Posterior vena cava (tissue), 2 donors: Measurements from ENCODE around the gene NFIX. TPM values are rescaled to one million over a fixed set of nuclear protein-coding genes. Genes with fewer than 3 reads are reported as not detected.

Experiments
- DNase-seq: peaks from one replicate; pipeline ENCODE4 v3.0.0-alpha.2; 2020; ENCODE audit warnings: low spot score
- intact Hi-C, 2 donors: fragments of 100-400 bp; cut with DNase I; formaldehyde crosslinking; loops; one replicate each; pipeline versions ENCODE4 v1.14.1 to v1.14.2; 2022 to 2023
- total RNA-seq, 2 donors: library from RNA; stranded (reverse); fragmentation: NEBNext Ultra II Directional; extraction: Animal tissue kit (Norgen Biotek cat#: 25700); gene quantifications; one replicate each; pipeline ENCODE4 v1.2.1, GENCODE V29; 2021
- donor health status: DM: yes; HTN: yes; CAD: no.
- donor health status: DM: yes; HTN: yes; CAD: no.

NFIX gene
- total RNA-seq, 2 donors from 2014 or later = 242 to 327 TPM

DNA sequence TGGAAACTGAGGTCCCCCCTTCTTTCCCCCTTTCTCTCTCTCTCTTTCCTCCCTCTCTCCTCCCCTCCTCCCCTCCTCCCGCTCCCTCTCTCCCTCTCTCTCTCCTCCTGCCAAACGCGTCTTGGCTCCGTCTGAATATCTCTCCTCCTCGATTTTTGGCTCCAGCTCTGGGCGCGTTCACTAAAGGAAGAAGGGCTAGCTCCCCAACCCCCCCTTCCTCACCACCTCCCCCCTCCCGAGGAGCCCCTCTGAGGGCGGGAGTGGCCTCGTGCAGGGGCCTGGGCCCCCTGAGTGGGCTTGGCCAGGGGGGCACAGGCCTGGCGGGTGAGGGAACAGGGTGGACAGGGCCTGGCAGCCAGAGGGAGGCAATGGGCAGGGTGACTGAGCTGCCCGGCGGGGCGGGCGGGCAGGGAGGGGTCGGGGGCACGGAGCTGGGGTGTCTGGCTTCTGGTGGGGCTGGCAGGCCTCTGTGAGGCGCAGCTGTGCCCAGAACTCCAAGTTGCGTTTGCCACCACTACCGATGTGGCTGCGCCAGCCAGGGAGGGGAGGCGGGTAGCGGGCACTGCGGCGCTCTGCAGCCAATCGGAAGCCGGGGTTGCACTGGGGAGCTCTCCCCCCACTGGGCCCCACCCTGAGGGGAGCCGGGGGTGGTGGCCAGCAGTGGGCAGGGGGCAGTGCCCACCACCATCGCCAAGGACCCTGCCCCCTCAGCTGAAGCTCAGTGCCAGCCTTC is 7.1 kb downstream of the NFIX start:
- no peak for DNase-seq
- intact Hi-C loops = no loop called here

- DNase-seq = no peak
- intact Hi-C loops = no loop called here
Observed at GRCh38 chr19:13003081-13003480, 7.8 kb downstream of the NFIX start.

DNA sequence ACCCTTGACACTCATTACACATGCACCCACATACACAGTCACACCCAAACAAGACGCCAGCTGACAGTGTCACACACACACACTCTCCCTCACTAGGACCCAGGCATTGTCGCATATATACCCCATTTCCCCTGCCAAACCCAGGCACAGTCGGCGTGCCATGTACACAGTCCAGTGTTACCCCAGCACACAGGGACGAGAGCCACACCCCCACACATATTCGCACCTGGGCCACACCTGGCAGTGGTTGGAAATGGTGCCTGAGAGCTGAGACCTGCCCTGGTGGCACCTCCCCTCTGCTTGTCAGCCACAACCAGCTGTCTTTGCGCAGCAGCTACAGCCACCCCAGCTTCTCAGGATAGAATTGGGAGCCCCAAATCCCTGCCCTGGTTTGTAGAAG is 9.0 kb downstream of the NFIX start:
- intact Hi-C loops = no loop called here
- DNase-seq = no peak

DNA sequence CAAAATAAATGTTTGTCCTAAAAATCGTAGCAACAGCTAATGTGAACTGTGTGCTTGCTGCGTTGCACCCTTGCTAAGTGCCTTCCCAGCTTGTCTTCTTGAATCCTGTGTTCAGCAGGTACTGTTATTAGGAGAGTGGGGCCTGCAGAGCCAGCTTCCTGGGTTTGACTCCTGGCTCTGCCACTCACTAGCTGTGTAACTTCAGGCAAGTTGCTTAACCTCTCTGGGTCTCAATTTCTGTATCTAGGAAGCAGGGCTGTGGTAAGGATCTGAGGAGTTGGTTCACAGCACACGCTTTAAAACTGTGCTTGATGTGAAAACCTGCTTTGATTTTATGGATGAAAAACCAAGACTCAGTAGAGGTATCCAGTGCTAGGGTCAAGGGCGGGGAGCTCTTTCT is 10.0 kb downstream of the NFIX start:
- DNase-seq = no peak
- intact Hi-C loops = no loop called here

DNA sequence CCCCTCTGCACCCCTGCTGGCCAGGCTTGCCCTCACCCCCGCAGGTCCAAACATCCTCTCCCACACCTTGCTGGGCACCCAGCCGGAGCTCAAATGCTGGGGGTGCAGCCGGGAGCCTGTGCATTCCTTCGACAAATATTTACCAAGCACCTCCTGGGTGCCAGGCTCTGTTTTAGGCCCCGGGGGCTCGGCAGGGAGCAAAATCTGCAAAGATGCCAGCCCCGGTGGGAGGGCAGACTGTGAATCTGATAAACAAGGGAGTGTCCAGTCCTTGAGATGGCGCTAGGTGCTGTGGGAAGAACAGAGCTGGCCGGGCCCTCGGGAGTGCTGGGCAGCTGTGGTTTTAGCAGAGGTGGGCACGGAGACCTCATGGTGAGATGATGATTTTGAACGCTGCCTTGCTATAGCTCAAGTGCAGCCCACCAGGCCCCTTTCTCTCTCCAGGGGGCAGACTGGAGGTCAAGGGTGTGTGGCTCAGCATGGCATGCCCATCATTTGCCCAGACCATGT is 10.6 kb downstream of the NFIX start:
- no peak for DNase-seq
- intact Hi-C loops = no loop called here

DNA sequence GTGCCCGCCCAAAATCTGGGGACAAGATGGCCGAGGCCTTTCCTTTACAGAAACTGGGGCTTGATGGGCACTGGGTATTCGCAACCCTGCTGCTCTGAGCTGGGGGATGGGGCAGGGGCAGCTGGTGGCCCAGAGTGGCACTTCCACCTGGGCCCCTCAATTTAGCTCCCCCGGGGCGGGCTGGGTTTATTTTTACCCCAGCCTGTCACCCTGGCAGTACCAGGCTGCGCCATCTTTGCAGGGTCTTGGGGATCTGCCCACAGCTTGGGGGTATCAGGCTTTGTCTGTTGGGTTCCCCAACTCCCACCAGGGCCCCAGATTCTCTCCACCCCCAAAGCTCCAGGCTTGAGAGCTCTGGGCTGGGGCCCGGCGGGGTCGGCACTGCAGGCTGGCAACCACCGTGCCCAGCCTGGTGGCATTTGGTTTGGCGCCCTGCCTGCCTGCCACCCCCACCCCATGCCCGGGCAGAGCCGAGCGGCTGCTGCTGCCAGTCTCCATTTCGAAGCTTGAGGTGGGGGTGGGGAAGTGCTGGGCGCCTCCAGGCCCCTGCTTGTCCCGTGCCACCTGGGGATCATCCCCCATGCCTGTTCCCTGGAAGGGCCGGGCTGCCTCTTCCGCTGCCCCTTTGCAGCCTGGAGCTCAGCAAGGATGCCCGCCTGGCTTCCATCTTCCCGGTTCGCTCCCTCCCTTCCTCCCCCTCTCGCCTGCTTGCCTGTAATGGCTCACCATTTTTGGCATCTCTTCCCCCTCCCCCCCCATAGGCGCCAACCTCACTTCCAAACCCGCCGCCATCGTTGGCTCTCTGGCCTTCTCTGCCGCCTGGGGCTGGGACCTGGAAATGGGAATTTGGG is 11.4 kb downstream of the NFIX start:
- intact Hi-C loops = no loop called here

DNA sequence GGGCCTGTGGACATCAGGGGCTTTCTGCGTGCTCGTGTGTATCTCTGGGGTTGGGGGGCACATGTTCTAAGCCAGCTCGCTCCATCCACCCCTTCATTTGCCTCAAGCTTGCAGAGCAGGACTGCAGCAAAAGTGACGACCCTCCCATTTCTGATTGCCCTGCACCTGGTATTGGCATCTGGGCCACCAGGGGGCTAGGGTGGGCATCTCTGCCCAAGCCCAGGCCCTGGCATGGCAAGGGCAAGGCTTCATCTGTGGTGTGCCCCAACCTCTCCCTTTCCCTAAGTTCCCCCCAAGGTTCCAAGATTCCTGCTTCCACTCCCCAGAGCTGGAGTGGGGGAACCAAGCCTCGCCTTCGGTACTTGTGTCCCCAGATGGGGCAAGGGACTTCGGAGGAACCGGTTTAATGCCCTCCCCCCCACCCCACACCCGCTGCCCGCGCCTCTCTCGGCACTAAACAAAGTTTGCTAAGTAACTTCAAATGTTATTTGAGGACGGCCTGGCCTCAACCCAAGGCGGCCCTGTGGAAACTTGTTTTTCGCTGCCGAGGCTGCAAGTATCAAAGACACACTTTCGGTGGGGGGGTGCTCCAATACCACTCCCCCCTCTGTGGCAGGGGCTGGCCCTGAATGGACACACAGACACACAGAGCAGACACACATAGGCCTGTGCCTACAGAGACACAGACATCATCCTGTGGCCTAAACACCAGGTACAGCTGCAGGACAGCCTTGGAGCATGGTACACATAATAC is 12.2 kb downstream of the NFIX start:
- no peak for DNase-seq
- intact Hi-C loops = no loop called here

More for the DNA sequence above, 11.4 kb downstream of the NFIX start:
- DNase-seq = no peak

DNA sequence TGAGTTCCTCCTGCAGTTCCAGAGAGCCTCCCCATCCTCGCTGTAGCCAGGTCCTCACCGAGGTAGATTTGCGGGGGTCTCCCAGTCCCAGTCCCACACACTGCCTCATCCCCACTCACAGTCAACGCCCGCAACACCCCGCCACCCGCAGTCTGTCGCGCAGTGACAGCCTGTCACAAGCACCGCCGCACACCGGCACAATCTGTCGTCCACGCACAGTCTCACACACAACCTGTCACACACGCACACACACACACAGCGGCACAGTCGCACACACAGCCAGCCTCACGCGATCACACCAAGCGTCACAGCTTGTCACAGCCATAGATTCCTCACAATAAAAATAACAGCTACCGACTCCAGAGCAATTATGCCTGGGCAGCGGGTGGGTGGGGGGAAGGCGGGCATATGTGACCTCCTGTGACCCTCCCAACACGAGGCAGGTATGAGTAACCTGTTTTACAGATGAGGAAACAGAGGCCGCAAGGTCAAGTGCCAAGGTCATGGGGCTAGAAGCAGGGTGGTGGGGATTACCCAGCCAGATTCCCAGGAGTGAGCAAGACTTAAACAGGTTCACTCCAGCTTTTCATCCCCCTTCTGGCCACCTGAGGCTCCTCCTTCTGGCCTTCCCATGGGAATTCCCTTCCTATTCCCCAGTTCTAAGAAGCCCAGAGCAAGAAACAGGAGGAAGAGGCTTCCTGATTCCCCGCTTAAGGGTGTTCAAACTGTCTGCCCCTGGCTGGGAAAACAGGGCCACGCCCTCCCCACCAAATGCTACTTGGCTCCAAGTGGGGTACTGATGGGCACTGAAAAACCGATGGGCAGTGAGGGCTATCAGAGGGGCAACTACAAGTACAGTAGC is 13.9 kb downstream of the NFIX start:
- no peak for DNase-seq

DNA sequence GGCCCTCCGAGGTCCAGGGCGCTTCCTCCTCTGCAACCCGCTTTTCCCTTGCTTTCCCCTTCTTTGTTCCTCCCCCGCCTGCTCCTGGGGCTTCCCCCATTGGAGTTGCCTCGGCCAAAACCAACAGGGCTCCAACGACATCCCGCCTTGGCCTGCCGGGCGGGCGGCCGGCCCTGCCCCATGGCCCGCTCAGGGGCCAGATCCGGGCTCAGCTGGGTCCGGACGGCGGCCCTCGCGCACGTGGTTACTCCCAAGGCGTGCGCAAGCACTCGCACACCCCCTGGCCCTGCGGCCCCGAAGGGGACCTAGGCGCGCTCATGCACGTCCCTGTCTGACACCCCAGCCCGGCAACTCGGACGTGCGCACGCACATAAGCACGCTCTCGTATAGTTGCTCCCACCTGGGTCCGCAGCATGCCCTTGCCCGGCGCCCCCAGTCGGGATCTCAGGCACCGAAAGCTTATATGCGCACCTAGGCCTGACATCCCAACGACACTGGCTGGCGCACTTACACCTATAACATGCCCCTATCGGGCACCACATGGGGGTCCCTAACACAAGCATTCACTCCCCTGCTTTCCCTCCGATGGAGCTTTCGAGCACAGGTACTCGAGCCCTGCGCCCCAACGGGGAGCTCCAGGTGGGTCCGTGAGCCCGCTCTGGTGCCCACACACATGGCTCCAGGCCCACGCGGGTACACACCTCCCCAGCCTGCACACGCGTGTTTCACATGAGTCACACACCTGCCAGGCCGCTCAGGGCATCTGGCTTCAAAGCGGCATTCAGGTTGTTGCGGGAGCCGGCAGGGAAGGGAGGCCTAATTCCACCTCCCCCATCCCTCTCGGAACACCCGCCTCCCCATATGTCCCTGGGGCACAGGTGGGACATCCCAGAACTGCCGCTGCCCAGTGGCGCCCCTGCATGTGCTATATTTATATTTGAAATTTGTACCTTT is 15.0 kb downstream of the NFIX start:
- peak; percentile 93 for DNase-seq

More for the DNA sequence above, 13.9 kb downstream of the NFIX start:
- intact Hi-C loops = no loop called here

DNA sequence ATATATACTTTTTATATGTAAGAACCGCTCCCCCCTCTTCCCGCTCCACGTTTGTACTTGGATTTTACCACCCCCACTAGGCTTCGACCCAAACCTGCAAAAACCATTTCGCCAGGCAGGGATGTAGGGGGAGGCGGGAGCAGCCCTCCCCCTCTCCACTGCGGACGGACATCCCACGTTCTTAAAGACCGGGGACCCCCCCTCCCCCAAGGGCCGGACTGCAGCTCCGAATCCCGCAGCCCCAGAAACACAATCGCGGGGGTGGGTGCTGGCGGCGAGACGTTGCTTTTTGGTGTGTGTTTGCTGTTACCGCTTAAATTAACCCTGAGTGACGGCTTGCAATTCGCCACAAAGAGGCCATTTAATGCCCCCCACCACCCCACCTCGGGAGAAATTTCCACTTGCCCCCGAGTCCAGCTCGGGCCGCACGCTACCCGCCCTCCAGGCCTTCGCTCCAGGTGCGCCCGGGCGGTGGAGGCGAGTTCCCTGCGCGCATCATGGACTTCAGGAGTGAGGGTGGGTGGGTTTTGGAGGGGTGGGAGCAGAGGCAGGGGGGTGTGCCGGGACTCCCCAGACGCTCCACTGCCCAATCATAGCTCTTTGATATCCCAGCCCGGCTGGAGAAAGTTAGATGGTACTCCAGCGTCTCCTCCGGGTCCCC is 15.8 kb downstream of the NFIX start:
- intact Hi-C loops = loop anchor here in 1 of 2 donors (10.0 kb wide), 1 partner anchor 84 kb away; no protein-coding TSS in a partner anchor
- DNase-seq = no peak

More for the DNA sequence above, 15.0 kb downstream of the NFIX start:
- intact Hi-C loops = loop anchor here in 1 of 2 donors (10.0 kb wide), 1 partner anchor 84 kb away; no protein-coding TSS in a partner anchor

DNA sequence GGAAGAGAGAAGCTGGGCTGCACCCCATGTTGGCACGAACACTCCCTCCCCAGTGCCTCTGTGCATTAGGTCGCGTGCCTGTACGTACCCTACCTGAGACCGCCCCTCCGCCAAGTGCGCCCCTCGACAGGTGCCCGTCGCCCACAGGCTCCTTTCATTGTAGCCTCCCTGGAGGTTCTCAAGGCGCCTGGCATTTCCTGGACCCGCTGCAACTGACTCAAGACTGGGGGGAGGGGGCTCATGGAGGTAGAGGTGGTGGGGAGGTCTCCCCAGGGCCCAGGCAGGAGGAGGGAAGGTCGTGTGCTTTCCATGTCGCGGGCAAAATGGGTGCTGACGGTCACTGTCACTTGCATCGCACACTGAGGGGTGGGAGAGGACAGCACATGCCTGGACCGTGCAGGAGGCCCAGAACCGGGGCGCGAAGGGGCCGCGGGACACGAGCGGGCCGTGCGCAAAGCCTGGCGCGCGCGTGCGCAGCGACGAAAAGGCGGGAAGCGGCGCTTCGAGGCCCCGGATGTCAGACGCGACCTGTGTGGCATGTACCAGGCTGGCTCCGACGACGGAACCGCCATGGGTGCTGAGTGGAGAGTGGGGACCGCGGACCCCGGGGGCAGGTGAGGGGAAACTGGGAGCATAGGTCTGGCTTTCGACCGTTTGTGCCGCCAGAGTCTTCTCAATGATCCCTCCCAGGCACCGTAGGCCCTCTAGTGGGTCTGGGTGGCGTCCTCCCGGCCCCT is 16.5 kb downstream of the NFIX start:
- no peak for DNase-seq
- intact Hi-C loops = loop anchor here in 1 of 2 donors (10.0 kb wide), 1 partner anchor 83 kb away; no protein-coding TSS in a partner anchor

DNA sequence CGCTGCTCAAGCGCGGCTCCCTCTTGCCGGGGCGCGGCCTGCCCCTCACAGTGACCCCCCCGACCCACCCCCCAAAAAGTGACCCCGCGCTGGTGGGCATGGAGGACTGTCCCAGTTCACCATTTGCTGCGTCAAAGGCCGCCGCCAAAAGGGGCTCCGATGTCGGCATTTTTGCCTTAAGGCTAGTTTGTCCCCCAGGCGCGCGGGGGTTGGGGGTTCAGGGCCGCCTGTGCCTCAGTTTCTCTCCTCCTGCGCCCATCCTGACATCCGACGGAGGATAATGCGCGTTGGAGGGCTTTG is 17.1 kb downstream of the NFIX start:
- intact Hi-C loops = loop anchor here in 1 of 2 donors (10.0 kb wide), 1 partner anchor 82 kb away; no protein-coding TSS in a partner anchor
- no peak for DNase-seq

DNA sequence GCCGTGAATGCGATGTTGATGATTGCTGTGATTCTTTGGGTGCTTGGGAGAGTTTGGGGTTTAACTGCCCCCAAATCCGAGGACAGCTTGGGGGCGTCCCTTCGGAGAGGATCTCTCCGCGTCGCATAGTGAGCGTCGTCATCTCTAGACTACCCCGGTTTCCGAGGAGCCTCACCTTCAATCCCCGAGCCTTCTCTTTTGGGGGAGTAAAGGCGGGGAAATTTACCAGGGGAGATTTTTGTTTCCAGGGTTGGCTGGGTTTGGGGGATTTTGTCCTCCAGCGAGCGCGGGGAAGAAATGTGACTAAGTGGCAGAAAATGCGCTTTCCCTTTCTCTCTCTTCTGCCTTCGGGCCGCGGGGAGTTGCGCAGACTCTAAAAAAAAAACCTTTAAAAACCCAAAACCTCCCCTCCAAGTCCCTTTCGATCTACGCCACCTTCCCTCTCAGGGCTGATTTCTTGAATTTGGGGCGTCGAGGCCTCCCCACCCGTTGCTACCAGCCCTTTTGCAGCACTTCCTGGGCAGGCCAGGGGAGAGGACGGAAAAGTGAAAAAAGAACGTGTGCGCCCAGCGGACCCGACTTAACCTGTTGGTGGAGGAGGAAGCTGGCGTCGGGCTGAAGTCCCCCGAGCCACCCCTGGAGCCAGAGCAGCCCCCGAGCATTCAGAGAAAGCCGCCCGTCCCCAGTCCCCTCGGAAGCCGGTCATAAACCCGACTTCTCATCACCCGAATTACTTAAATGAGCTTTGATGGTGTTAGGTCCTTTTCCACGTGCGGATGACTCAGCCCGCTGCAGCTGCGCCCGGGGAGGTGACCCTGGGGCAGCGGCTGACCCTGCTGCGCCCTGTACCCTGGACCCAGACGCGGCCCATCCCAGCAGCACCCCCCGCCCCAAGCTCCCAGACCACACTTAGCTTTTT is 17.7 kb downstream of the NFIX start:
- intact Hi-C loops = loop anchor here in 1 of 2 donors (10.0 kb wide), 1 partner anchor 82 kb away; no protein-coding TSS in a partner anchor
- DNase-seq = peak; percentile 93

GRCh38 chr19:13013649-13014048 is 18.4 kb downstream of the NFIX start:
- DNase-seq = no peak

More at GRCh38 chr19:13013649-13014048, 18.4 kb downstream of the NFIX start:
- intact Hi-C loops = loop anchor here in 1 of 2 donors (10.0 kb wide), 1 partner anchor 81 kb away; no protein-coding TSS in a partner anchor
